GM19463 (cell line): ENCODE measurements around the gene SMPX.

ENCODE experiments used
- ATAC-seq: cut with Tn5 transposase; IDR thresholded peaks from one replicate; pipeline ENCODE4 v1.9.1; 2021; ENCODE audit warnings: mild to moderate bottlenecking, moderate library complexity; ENCODE audit not compliant: unreplicated experiment

Gene SMPX

GRCh38 chrX:21744721-21745120 lies 13.2 kb downstream of the SMPX start:
- no peak for ATAC-seq

DNA sequence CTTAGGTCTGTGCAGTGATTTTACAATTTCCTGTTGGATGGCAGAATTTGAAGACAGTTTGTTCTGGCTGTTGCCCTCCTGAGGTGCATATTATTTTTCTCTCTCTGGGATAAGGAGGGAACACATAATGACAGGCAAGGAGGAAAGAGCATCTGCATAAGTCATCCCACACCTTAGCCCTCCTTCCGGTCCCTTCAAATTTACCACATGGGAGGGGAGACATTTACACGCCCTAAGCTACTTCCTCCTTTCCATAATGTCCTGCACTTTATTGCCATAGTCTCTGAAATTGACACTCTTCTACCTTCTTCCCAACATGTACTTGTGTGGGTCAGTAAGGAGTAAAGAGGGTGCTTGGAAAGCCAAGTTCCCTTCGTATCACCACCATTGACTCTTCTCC lies 13.9 kb downstream of the SMPX start:
- no peak for ATAC-seq

GRCh38 chrX:21741869-21742701 lies 15.8 kb downstream of the SMPX start:
- no peak for ATAC-seq

GRCh38 chrX:21741364-21741763 lies 16.6 kb downstream of the SMPX start:
- no peak for ATAC-seq

GRCh38 chrX:21740329-21741274 lies 17.3 kb downstream of the SMPX start:
- peak; percentile 39 for ATAC-seq

- ATAC-seq, result no peak
Measured at GRCh38 chrX:21738950-21739287, 19.0 kb downstream of the SMPX start.

DNA sequence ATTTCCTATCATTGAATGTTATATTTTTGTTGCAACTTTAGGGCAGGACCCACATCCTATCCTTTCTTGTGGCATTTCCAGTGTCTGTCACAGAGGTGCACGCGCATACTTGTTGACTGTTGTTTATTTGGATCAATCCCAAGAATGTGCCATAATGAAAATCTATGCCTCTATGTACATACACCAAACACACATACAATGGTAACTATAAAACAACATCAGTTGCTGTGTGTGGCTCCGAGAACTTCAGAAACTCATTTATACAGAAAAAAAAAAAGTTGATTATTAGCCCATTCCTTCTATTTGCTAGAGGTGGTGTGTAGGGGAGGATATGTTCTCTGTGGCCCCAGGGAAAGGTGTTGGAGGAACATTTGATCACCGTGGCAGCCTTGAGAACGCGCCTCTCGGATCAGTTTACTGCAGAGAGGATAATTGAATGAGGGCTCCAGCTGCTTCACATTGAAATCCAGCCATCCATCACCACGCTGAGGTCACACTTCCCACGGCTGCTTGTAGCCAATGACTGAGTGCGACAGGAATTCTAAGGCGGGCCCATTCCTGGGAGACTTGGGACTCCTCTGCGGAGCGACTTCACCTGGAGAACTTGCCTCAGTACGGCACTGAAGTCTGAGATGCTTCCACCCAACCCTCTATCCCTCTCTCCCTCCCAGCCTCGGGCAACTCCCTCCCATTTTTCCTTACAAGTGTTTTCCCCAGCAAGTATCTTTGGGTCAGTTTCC lies 19.5 kb downstream of the SMPX start:
- ATAC-seq, result no peak

- ATAC-seq, result no peak
Measured at GRCh38 chrX:21735768-21736127, 22.2 kb downstream of the SMPX start.

GRCh38 chrX:21735038-21735767 lies 22.7 kb downstream of the SMPX start:
- ATAC-seq, result no peak

DNA sequence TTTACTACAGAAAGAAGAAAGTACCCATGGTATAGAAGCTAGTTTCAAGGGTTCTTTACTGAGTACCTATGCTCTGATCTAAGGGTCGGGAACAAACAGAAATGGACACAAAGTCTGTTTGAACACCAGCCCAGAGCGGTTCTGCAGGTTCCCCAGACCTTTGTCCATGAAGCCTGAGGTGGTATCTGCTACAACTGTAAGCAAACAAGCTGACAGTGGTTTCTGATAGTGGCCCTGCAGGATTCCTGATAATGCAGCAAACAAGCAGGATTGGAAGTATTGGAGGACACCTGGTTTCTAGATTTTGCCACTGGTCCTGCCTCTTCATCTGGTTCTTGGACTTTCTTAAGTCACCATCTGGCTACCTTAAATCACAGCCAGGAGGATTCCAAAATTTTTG lies 23.7 kb downstream of the SMPX start:
- no peak for ATAC-seq

- ATAC-seq, result no peak
Measured at GRCh38 chrX:21733705-21734104, 24.2 kb downstream of the SMPX start.

- ATAC-seq, result no peak
Measured at GRCh38 chrX:21730026-21730425, 27.9 kb downstream of the SMPX start.

- ATAC-seq, result no peak
Measured at GRCh38 chrX:21728276-21728968, 29.5 kb downstream of the SMPX start.

GRCh38 chrX:21725916-21726315 lies 32.0 kb downstream of the SMPX start:
- no peak for ATAC-seq

DNA sequence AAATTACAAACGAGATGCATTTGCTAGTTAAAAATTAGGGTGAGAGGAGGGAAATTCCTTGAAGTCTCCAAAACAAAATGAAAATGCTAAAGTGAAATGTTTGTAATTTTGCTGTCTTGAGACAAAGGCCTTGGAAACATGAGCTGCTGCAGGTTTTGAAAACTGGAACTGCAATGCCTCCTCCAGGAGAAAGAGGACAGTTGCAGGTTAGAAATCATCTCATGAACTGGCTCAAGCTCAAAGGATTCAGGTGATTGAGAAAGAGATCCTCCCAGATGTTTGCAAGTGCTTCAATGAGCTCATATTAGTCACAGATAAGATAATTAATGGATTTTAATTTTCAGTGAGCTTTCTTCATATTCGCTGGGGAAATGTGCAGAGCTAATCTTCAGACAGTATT lies 32.4 kb downstream of the SMPX start:
- no peak for ATAC-seq

GRCh38 chrX:21723814-21724213 lies 34.1 kb downstream of the SMPX start:
- ATAC-seq, result no peak

DNA sequence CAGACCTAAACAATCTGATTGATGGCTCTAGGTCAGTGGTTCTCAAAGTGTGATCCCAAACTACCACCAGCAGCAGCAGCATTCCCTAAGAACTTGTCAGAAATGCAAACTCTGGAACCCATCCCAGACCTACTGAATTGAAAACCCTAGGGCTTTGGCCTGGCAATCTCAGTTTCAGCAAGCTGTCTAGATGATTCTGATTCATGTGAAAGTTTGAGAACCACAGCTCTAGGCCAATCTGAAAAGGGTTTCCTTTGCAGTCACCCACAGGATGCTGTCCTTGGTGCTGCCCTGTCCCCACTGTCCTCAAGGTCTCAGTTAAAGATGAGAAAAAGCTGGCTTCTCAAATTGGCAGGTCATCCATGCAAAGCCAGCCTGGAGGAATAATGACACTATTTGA lies 34.8 kb downstream of the SMPX start:
- no peak for ATAC-seq

DNA sequence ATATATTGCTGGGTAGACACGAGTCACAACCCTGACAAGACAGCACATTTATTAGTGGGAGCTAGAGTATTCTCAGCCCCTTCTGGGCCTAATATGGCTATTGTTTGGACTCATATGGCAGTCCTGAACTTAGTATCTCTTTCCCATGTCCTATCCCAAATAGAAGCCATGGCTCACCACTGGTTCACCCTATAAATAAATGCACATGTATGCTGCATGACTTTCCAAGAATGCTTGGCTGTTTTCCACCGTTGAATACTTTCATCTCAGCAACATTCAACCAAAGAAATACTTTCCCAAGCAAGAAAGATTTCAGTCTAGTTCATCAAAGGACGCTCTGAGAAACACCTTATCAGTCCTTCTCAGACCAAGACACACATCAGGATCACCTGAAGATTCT lies 36.7 kb downstream of the SMPX start:
- ATAC-seq, result no peak

DNA sequence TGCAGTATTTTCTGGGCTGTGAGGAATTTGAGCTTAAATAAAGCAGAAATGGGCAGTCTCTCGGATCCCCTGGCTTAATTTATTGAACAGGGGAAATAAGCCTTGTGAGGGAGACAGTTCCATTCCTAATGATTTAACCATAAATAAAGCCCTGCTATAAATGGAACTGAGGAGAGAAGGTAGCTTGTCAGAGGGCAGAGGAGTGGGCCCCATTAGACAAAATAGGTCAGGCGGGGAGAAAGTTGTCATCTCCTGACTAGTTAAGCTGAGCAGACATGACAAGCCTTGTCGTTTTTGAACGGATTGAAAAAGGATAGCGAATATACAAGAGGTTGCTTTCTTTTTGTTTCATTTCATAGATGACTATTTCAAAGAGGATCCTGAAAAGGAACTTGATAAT lies 39.3 kb downstream of the SMPX start:
- no peak for ATAC-seq

- no peak for ATAC-seq
Measured at GRCh38 chrX:21717802-21718201, 40.1 kb downstream of the SMPX start.
